ENCODE measurements around the gene CFAP74.

Gene CFAP74

GRCh38 chr1:1874901-1875300 lies 128.7 kb downstream of the CFAP74 start:
- no peak for DNase-seq (ENCODE audit: low read depth)

- no peak for DNase-seq (ENCODE audit: low read depth)
These were observed 130.4 kb downstream of the CFAP74 start for GRCh38 chr1:1873186-1873585.

GRCh38 chr1:1872329-1872994 lies 131.1 kb downstream of the CFAP74 start:
- no peak for DNase-seq (ENCODE audit: low read depth)

Measured in GM04504 (cell line).